Mesendoderm (in vitro differentiated cells): ENCODE results near the gene TMPRSS3.

ENCODE experiments used
- DNase-seq: peaks from one replicate; pipeline ENCODE4 v3.0.0; 2013
- H2AK5ac ChIP-seq: 2 replicates; pipeline ENCODE4 v1.6.1; 2013; ENCODE audit warnings: low read length, inconsistent platforms
- H2BK120ac ChIP-seq: 2 replicates; pipeline ENCODE4 v1.6.1; 2013; ENCODE audit warnings: low read depth, mild to moderate bottlenecking, low read length, moderate library complexity, mixed read lengths
- H2BK15ac ChIP-seq: replicated peaks from 2 replicates; pipeline ENCODE4 v1.6.1; 2013; ENCODE audit warnings: low read depth, mild to moderate bottlenecking, moderate library complexity
- H2BK5ac ChIP-seq: 2 replicates; pipeline ENCODE4 v1.6.1; 2013; ENCODE audit warnings: low read length, inconsistent platforms
- H3K18ac ChIP-seq: 2 replicates; pipeline ENCODE4 v1.6.1; 2013; ENCODE audit warnings: mild to moderate bottlenecking, low read length, mixed read lengths
- H3K23ac ChIP-seq: one replicate; pipeline ENCODE4 v1.6.1; 2013; ENCODE audit warnings: low read length
- H3K27ac ChIP-seq: 2 replicates; pipeline ENCODE4 v1.5.1; 2013; ENCODE audit warnings: low read depth, mild to moderate bottlenecking, inconsistent platforms, low read length, moderate library complexity
- H3K27me3 ChIP-seq: 2 replicates; pipeline ENCODE4 v1.6.1; 2013; ENCODE audit warnings: low read length, control low read depth, mild to moderate bottlenecking, inconsistent platforms; ENCODE audit not compliant: insufficient read depth, poor library complexity
- H3K36me3 ChIP-seq: 2 replicates; pipeline ENCODE4 v1.6.1; 2013; ENCODE audit warnings: low read length, inconsistent platforms; ENCODE audit not compliant: control insufficient read depth, insufficient read depth
- H3K4ac ChIP-seq: one replicate; pipeline ENCODE4 v1.6.1; 2013; ENCODE audit warnings: low read depth, mild to moderate bottlenecking, low read length, moderate library complexity
- H3K4me1 ChIP-seq: 2 replicates; pipeline ENCODE4 v1.6.1; 2013; ENCODE audit warnings: low read depth, low read length, inconsistent platforms; ENCODE audit not compliant: control insufficient read depth
- H3K4me2 ChIP-seq: 2 replicates; pipeline ENCODE4 v1.6.1; 2013; ENCODE audit warnings: low read length
- H3K4me3 ChIP-seq: 2 replicates; pipeline ENCODE4 v1.5.1; 2013; ENCODE audit warnings: mild to moderate bottlenecking, low read length
- H3K56ac ChIP-seq: one replicate; pipeline ENCODE4 v1.6.1; 2013; ENCODE audit warnings: low read length
- H3K79me1 ChIP-seq: 2 replicates; pipeline ENCODE4 v1.6.1; 2013; ENCODE audit warnings: low read length, inconsistent platforms
- H3K79me2 ChIP-seq: 2 replicates; pipeline ENCODE4 v1.6.1; 2013; ENCODE audit warnings: mild to moderate bottlenecking, low read length; ENCODE audit not compliant: control insufficient read depth, insufficient read depth
- H3K9ac ChIP-seq: 2 replicates; pipeline ENCODE4 v1.6.1; 2013; ENCODE audit warnings: low read length, inconsistent platforms
- H4K5ac ChIP-seq: one replicate; pipeline ENCODE4 v1.6.1; 2013; ENCODE audit warnings: low read length
- H4K8ac ChIP-seq: one replicate; pipeline ENCODE4 v1.6.1; 2013; ENCODE audit warnings: low read depth, mild to moderate bottlenecking, control low read depth, low read length, moderate library complexity
- WGBS: extraction: QIAGEN DNeasy Blood & Tissue Kit; methylation state at CpG from one replicate; pipeline ENCODE4 v1.1.7; 2013; ENCODE audit warnings: low lambda C conversion rate, missing lambda C conversion rate; ENCODE audit not compliant: insufficient coverage; ENCODE audit errors: extremely low coverage; 5-methylcytosine and 5-hydroxymethylcytosine counted together

The TMPRSS3 gene

DNA sequence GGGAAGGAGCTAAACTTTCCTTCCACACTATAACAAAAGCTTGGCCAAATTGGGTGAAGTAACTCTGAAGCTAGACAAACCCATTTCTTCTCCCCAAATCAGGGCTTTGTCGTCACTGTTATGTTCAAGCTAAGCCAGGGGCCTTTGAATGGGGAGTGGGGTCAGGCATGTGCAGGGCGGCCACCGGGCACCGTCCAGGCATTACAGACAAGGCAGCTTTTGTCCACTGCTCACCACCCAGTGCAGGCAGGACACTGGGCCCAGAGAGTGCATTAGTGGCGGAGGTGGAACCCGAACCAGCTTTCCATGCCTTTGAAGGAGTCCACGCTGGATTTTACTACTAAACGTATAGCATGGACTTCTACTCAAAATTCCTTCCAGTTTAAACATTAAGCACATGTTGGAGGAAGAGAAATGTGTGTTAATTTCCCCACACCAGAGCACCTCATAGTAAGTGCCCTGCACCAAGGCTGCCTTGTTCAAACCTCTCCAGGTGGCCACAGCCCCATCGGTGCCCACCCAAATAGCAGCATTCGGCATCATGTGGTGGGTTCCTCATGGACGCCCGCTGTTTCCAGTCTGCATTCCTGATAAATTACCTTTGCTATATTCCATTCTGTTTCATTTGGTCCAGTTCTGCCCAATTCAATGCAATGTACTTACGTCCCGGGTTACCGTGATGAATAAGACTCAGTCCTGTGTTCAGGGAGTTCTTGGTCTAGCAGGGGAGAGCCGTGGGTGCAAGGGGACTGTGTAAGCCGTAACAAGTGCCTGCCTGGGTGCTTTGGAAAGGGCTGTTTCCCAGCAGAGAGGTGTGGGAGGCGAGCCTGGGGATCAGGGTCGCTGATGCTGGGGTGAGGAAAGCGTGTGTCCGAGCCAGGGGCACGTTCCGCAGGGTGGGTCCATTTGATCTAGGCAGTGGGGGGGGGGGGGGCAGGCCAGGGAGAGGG lies 9.5 kb upstream of the TMPRSS3 start:
- Histone ChIP-seq H2AK5ac (no peak overlapping the region), H2BK5ac (no peak overlapping the region), H3K4me1 (no peaks in the 10 kb centered on the region), H3K79me2 (no peaks in the 10 kb centered on the region), H3K36me3 (no peaks in the 10 kb centered on the region), H3K18ac (no peak overlapping the region), H3K27me3 (no peaks in the 10 kb centered on the region), H3K4ac (no peak overlapping the region), H4K8ac (no peak overlapping the region), H3K4me3 (no peak overlapping the region), H3K79me1 (no peaks in the 10 kb centered on the region), H2BK120ac (no peak overlapping the region), H3K27ac (no peak overlapping the region), H3K4me2 (no peak overlapping the region), H2BK15ac (no peak overlapping the region), H3K56ac (no peak overlapping the region), H3K23ac (no peak overlapping the region), H4K5ac (no peak overlapping the region), H3K9ac (no peak overlapping the region)
- no CpG with 5 or more reads among the region's 23 CpGs for WGBS
- DNase-seq = no peak

DNA sequence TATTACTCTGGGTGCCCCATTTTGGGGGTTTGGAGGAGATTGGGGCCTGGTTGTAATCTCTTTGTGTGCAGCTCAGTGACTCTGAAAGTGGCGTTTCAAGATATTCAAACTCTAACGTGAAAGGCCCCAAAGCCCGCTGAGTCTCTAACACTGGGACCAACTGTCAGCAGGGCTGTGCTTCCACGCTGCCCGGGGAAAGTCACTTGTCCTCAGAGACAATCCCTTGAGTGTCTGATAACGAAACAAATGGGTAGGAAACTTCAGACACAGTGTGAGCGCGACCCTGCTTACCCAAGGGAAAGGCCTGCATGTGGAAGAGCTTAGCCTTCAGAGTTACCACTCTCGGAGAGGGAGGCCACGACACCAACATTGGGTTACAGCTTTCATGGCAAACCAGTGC lies 8.7 kb upstream of the TMPRSS3 start:
- no CpG with 5 or more reads among the region's 10 CpGs for WGBS
- no peak for DNase-seq
- no peak overlapping the region for H4K8ac ChIP-seq

DNA sequence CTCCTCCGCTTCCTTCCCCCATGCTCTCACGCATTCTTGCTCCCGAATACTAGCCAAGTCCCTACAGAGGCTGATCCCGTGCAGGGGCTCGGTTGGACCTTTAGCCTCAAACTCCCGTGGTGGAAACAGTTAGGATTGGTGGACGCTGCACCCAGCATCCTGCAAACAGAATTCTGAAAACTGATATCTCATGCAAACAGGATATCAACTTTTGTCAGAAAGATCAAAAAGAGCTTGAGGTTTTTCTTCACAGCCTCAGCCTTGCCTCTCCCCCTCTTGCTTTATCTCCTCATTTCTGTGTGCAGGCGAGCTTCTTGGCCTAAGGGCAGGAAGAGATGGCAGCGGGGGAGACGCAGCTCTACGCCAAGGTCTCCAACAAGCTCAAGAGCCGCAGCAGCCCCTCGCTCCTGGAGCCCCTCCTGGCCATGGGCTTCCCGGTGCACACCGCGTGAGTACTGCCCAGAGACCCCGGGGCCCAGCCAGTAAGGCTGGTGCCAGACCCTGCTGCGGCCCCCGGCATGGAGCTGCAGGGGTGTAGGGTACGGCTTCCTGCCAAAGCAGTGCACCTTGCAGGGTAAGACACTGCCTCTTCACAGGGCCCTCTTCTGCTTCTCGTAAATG lies 7.9 kb upstream of the TMPRSS3 start, which contains the start of gene UBASH3A:
TSS of gene UBASH3A (plus strand) at position 292 of the 621 bp plus-strand sequence. CDS start at position 336, 44 bp downstream.
- no peak within 1 kb of the TSS for H3K23ac ChIP-seq
- no peak within 1 kb of the TSS for H3K56ac ChIP-seq
- H3K27me3 ChIP-seq = no peaks in the 10 kb centered on the region
- H3K4me3 ChIP-seq = no peak within 1 kb of the TSS
- DNase-seq = no peak
- no peak within 1 kb of the TSS for H2BK15ac ChIP-seq
- no peak within 1 kb of the TSS for H4K5ac ChIP-seq
- no CpG with 5 or more reads among the region's 21 CpGs for WGBS
- H3K18ac ChIP-seq = no peak within 1 kb of the TSS
- H3K4me2 ChIP-seq = no peak within 1 kb of the TSS
- no peaks in the 10 kb centered on the region for H3K36me3 ChIP-seq
- H3K79me2 ChIP-seq = no peaks in the 10 kb centered on the region
- no peak within 1 kb of the TSS for H3K9ac ChIP-seq
- no peaks in the 10 kb centered on the region for H3K4me1 ChIP-seq
- H2BK5ac ChIP-seq = no peak within 1 kb of the TSS
- no peaks in the 10 kb centered on the region for H3K79me1 ChIP-seq
- H4K8ac ChIP-seq = no peak within 1 kb of the TSS
- no peak within 1 kb of the TSS for H3K27ac ChIP-seq
- no peak within 1 kb of the TSS for H2BK120ac ChIP-seq
- H2AK5ac ChIP-seq = no peak within 1 kb of the TSS
- no peak within 1 kb of the TSS for H3K4ac ChIP-seq

More for the DNA sequence above, 8.7 kb upstream of the TMPRSS3 start:
- H2BK120ac ChIP-seq = no peak overlapping the region
- no peak overlapping the region for H2AK5ac ChIP-seq
- H3K79me1 ChIP-seq = no peaks in the 10 kb centered on the region
- no peak overlapping the region for H3K18ac ChIP-seq
- H3K36me3 ChIP-seq = no peaks in the 10 kb centered on the region
- no peak overlapping the region for H3K9ac ChIP-seq
- H3K27me3 ChIP-seq = no peaks in the 10 kb centered on the region
- H3K4ac ChIP-seq = no peak overlapping the region
- H2BK15ac ChIP-seq = no peak overlapping the region
- H3K4me1 ChIP-seq = no peaks in the 10 kb centered on the region
- no peak overlapping the region for H3K4me2 ChIP-seq
- no peak overlapping the region for H4K5ac ChIP-seq
- H3K79me2 ChIP-seq = no peaks in the 10 kb centered on the region
- no peak overlapping the region for H3K56ac ChIP-seq
- H3K23ac ChIP-seq = no peak overlapping the region
- H2BK5ac ChIP-seq = no peak overlapping the region
- H3K4me3 ChIP-seq = no peak overlapping the region
- no peak overlapping the region for H3K27ac ChIP-seq

DNA sequence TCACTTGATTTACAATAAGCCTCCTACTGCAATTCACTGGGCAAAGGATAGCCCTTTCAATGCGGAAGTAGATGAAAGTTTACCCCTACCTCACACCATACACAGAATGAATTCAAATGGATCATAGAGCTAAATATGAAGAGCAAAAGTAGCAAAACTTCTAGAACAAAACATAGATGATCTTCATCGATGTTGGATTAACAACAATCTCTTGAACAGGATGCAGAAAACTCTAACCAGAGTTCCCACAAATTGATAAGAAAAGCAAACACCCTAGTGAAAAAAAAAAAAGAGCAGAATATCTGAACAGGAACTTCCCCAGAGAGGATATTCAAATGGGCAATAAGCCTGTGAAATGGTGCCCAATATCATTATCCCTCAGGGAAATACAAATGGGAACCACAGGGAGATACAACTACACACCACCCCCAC lies 6.0 kb upstream of the TMPRSS3 start:
- no peaks in the 10 kb centered on the region for H3K79me1 ChIP-seq
- no peaks in the 10 kb centered on the region for H3K79me2 ChIP-seq
- no CpG with 5 or more reads among the region's 2 CpGs for WGBS
- no peak overlapping the region for H3K27ac ChIP-seq
- no peak overlapping the region for H2BK5ac ChIP-seq
- no peak overlapping the region for H4K5ac ChIP-seq
- H2BK15ac ChIP-seq = no peak overlapping the region
- no peaks in the 10 kb centered on the region for H3K4me1 ChIP-seq
- H3K4me3 ChIP-seq = no peak overlapping the region
- no peak overlapping the region for H2BK120ac ChIP-seq
- no peak overlapping the region for H3K56ac ChIP-seq
- no peaks in the 10 kb centered on the region for H3K36me3 ChIP-seq
- no peak for DNase-seq
- H2AK5ac ChIP-seq = no peak overlapping the region
- no peaks in the 10 kb centered on the region for H3K27me3 ChIP-seq
- no peak overlapping the region for H3K23ac ChIP-seq
- no peak overlapping the region for H3K18ac ChIP-seq
- no peak overlapping the region for H4K8ac ChIP-seq
- H3K4me2 ChIP-seq = no peak overlapping the region
- H3K4ac ChIP-seq = no peak overlapping the region
- H3K9ac ChIP-seq = no peak overlapping the region

DNA sequence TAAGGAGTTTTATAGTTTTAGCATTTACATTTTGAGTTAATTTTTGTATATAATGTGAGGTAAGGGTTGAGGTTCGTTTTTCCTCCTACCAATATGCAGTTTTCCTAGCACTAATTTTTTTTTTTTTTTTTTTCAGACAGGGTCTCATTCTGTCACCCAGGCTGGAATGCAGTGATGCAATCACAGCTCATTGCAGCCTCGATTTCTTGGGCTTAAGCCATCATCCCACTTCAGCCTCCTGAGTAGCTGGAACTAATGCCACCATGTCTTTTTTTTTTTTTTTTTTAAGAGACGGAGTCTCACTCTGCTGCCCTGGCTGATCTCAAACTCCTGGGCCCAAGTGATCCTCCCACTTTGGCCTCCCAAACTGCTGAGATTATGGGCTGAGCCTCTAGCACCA lies 5.3 kb upstream of the TMPRSS3 start:
- no peaks in the 10 kb centered on the region for H3K4me1 ChIP-seq
- H3K23ac ChIP-seq = no peak overlapping the region
- H3K79me2 ChIP-seq = no peaks in the 10 kb centered on the region
- H3K9ac ChIP-seq = no peak overlapping the region
- no peak overlapping the region for H2BK5ac ChIP-seq
- no peak overlapping the region for H3K4me2 ChIP-seq
- H3K4me3 ChIP-seq = no peak overlapping the region
- H3K4ac ChIP-seq = no peak overlapping the region
- H4K5ac ChIP-seq = no peak overlapping the region
- H2BK15ac ChIP-seq = no peak overlapping the region
- H3K18ac ChIP-seq = no peak overlapping the region
- no peaks in the 10 kb centered on the region for H3K79me1 ChIP-seq
- no peaks in the 10 kb centered on the region for H3K27me3 ChIP-seq
- H4K8ac ChIP-seq = no peak overlapping the region
- peak; percentile 37 for DNase-seq
- no peak overlapping the region for H2AK5ac ChIP-seq
- whole genome bisulfite sequencing = no CpG with 5 or more reads among the region's 3 CpGs
- H3K56ac ChIP-seq = no peak overlapping the region
- no peak overlapping the region for H2BK120ac ChIP-seq
- H3K36me3 ChIP-seq = no peaks in the 10 kb centered on the region
- no peak overlapping the region for H3K27ac ChIP-seq
